Sigmoid colon (tissue), 7 donors: Measurements from ENCODE around the gene RETREG3. TPM values are rescaled to one million over a fixed set of nuclear protein-coding genes. Genes with fewer than 3 reads are reported as not detected.

Experiments
- DNase-seq: peaks from one replicate; pipeline ENCODE4 v3.0.0-alpha.2; 2019
- H3K27ac ChIP-seq, 4 donors: fragments of 200-600 bp; sonication (generic); one replicate each; pipeline ENCODE4 v1.5.1; 2016 to 2019; ENCODE audit warnings: mild to moderate bottlenecking in 1 of 4
- H3K27me3 ChIP-seq, 3 donors: fragments of 200-600 bp; sonication (generic); one replicate each; pipeline ENCODE4 v1.5.1; 2019; ENCODE audit warnings: mild to moderate bottlenecking in 1 of 3
- H3K36me3 ChIP-seq, 4 donors: fragments of 200-600 bp; sonication (generic); one replicate each; pipeline ENCODE4 v1.5.1; 2016 to 2019
- H3K4me1 ChIP-seq, 4 donors: fragments of 200-600 bp; sonication (generic); one replicate each; pipeline ENCODE4 v1.5.1; 2017 to 2019
- H3K4me3 ChIP-seq, 4 donors: fragments of 200-600 bp; sonication (generic); one replicate each; pipeline ENCODE4 v1.5.1; 2017 to 2019; ENCODE audit warnings: mild to moderate bottlenecking in 2 of 4, moderate library complexity in 1 of 4
- H3K9me3 ChIP-seq, 4 donors: fragments of 200-600 bp in 3 of 4; sonication (generic) in 3 of 4; one replicate each; pipeline versions ENCODE4 v1.5.1 to v1.6.1; 2013 to 2019
- CTCF ChIP-seq, 4 experiments: fragments of 450-650 bp in 3 of 4; fragments of 200-600 bp in 1 of 4; IDR thresholded peaks; one replicate each; pipeline ENCODE4 v1.5.1; 2016 to 2019; ENCODE audit warnings: antibody characterized with exemption in 4 of 4, mild to moderate bottlenecking in 3 of 4, moderate library complexity in 2 of 4
- EP300 ChIP-seq, 4 donors: sonication (generic); formaldehyde crosslinking; IDR thresholded peaks; one replicate each; pipeline ENCODE4 v1.6.1; 2017; ENCODE audit warnings: antibody characterized with exemption in 4 of 4
- POLR2A ChIP-seq, 2 donors: fragments of 450-650 bp; IDR thresholded peaks; one replicate each; pipeline ENCODE4 v1.6.1; 2016; ENCODE audit warnings: antibody characterized with exemption in 2 of 2, mild to moderate bottlenecking in 2 of 2, moderate library complexity in 2 of 2
- POLR2AphosphoS5 ChIP-seq, 4 donors: sonication (generic); formaldehyde crosslinking; IDR thresholded peaks; one replicate each; pipeline ENCODE4 v1.6.1; 2017; ENCODE audit warnings: antibody characterized with exemption in 4 of 4
- WGBS, 2 donors: extraction: QIAGEN DNeasy Blood & Tissue Kit; methylation state at CpG; one replicate each; pipeline ENCODE4 v1.1.7; 2013; 5-methylcytosine and 5-hydroxymethylcytosine counted together
- intact Hi-C: fragments of 100-400 bp; cut with DNase I; formaldehyde crosslinking; loops from one replicate; pipeline ENCODE4 v1.15.1; 2023
- polyA plus RNA-seq, 3 donors: library from polyadenylated mRNA; stranded (reverse); fragments of 200-250 nt; gene quantifications; one replicate each; pipeline ENCODE4 v1.2.3, GENCODE V29; 2013
- total RNA-seq, 4 donors: library from RNA; depleted of rRNA; stranded (reverse); fragments of >200 nt; gene quantifications; one replicate each; pipeline ENCODE4 v1.1.0, GENCODE V29; 2016
- donor health status: healthy with polysubstance abuse.
- donor health status: Bipolar disorder and iron deficiency.
- donor health status: healthy.

The RETREG3 gene
- total and polyA plus RNA-seq, 7 donors, result 7.2 to 82.0 (median 47.1) TPM

GRCh38 chr17:42537826-42538451, 71.2 kb downstream of the RETREG3 start:
- intact Hi-C loops, result no loop called here
- Histone ChIP-seq H3K36me3 (peaks cover 0 to 47% (median 18%) of the 10 kb centered on the region in 4 donors), H3K9me3 (no peaks in the 10 kb centered on the region), H3K27ac (peak overlapping the region in 2 of 4 donors; percentile 90 to 96), H3K4me3 (no peak overlapping the region), H3K27me3 (no peaks in the 10 kb centered on the region), H3K4me1 (peaks cover 0 to 21% (median 19%) of the 10 kb centered on the region in 4 donors)
- 91 to 97% methylated on average over 5 of the region's 5 CpGs for WGBS, 2 donors
- TF ChIP-seq POLR2A (IDR thresholded peaks at IDR 0.05) (no peak), EP300 (IDR thresholded peaks at IDR 0.05) (no peak), POLR2AphosphoS5 (IDR thresholded peaks at IDR 0.05) (no peak), CTCF (IDR thresholded peaks at IDR 0.05) (no peak)
- DNase-seq, result no peak

GRCh38 chr17:42537156-42537805, 71.9 kb downstream of the RETREG3 start:
- Histone ChIP-seq H3K4me1 (peaks cover 0 to 25% (median 19%) of the 10 kb centered on the region in 4 donors), H3K4me3 (peak overlapping the region; percentile 43 to 76 (median 60)), H3K27me3 (no peaks in the 10 kb centered on the region), H3K9me3 (no peaks in the 10 kb centered on the region), H3K36me3 (peaks cover 0 to 41% (median 15%) of the 10 kb centered on the region in 4 donors), H3K27ac (peak overlapping the region; percentile 90 to 96 (median 94))
- WGBS, 2 donors, result 85 to 88% methylated on average over 30 to 31 of the region's 31 CpGs
- TF ChIP-seq POLR2A (IDR thresholded peaks at IDR 0.05) (no peak), EP300 (IDR thresholded peaks at IDR 0.05) (no peak), CTCF (IDR thresholded peaks at IDR 0.05) (no peak), POLR2AphosphoS5 (IDR thresholded peaks at IDR 0.05) (no peak)
- DNase-seq, result no peak
- intact Hi-C loops, result no loop called here

GRCh38 chr17:42536372-42537155, 72.6 kb downstream of the RETREG3 start:
- peak; percentile 96 for DNase-seq
- H3K9me3 ChIP-seq, result no peaks in the 10 kb centered on the region
- intact Hi-C loops, result no loop called here

GRCh38 chr17:42536048-42536371, 73.2 kb downstream of the RETREG3 start, which contains the start of gene NAGLU:
Gene NAGLU (plus strand): TSS chr17:42536241. CDS start chr17:42536273, 32 bp downstream.
- peaks cover 0 to 28% (median 12%) of the 10 kb centered on the region in 4 donors for H3K36me3 ChIP-seq
- TF ChIP-seq POLR2A (IDR thresholded peaks at IDR 0.05), result peak; percentile 58 to 66
- TF ChIP-seq EP300 (IDR thresholded peaks at IDR 0.05), result peak in 3 of 4 donors; percentile 45 to 96 (median 75)
- no peak for TF ChIP-seq CTCF (IDR thresholded peaks at IDR 0.05)
- peak; percentile 82 to 96 (median 92) for TF ChIP-seq POLR2AphosphoS5 (IDR thresholded peaks at IDR 0.05)
- 1% methylated on average over 40 of the region's 40 CpGs for WGBS, 2 donors
- H3K4me1 ChIP-seq, result peaks cover 0 to 32% (median 27%) of the 10 kb centered on the region in 4 donors
- H3K4me3 ChIP-seq, result peak within 1 kb of the TSS; percentile 43 to 76 (median 60)
- no peaks in the 10 kb centered on the region for H3K27me3 ChIP-seq
- H3K27ac ChIP-seq, result peak within 1 kb of the TSS; percentile 90 to 96 (median 94)
- intact Hi-C loops, result no loop called here
- peak; percentile 99 for DNase-seq
- no peaks in the 10 kb centered on the region for H3K9me3 ChIP-seq

More at GRCh38 chr17:42536372-42537155, 72.6 kb downstream of the RETREG3 start:
- Histone ChIP-seq H3K4me1 (peaks cover 0 to 29% (median 23%) of the 10 kb centered on the region in 4 donors), H3K27ac (peak overlapping the region; percentile 90 to 96 (median 94)), H3K36me3 (peaks cover 0 to 33% (median 12%) of the 10 kb centered on the region in 4 donors), H3K4me3 (peak overlapping the region; percentile 43 to 76 (median 60)), H3K27me3 (no peaks in the 10 kb centered on the region)
- WGBS, 2 donors, result 1% methylated on average over 65 of the region's 65 CpGs
- TF ChIP-seq EP300 (IDR thresholded peaks at IDR 0.05), result no peak
- TF ChIP-seq POLR2AphosphoS5 (IDR thresholded peaks at IDR 0.05), result peak in 3 of 4 donors; percentile 40 to 47 (median 46)
- no peak for TF ChIP-seq CTCF (IDR thresholded peaks at IDR 0.05)
